GM12878 (cell line): ENCODE measurements around the gene TXLNG. TPM values are rescaled to one million over a fixed set of nuclear protein-coding genes. Genes with fewer than 3 reads are reported as not detected.
A peak's percentile ranks its signal among the peaks of the same experiment; 100 is the strongest.

Experiments
- BACH1 ChIP-seq: fragments of 450-650 bp; IDR thresholded peaks from 2 replicates; pipeline ENCODE4 v1.6.1; 2017; ENCODE audit warnings: mild to moderate bottlenecking, borderline replicate concordance
- CBX5 ChIP-seq: sonication (generic); IDR thresholded peaks from 2 replicates; pipeline ENCODE4 v1.6.1; 2016; ENCODE audit warnings: low read depth, moderate library complexity, mild to moderate bottlenecking, inconsistent platforms
- ETV6 ChIP-seq, 2 experiments: fragments of 450-650 bp in 1 of 2; IDR thresholded peaks in 1 of 2; conservative IDR thresholded peaks in 1 of 2; 2 replicates each; pipeline ENCODE4 v1.6.1; 2014; ENCODE audit warnings: antibody characterized with exemption in 1 of 2, borderline replicate concordance in 1 of 2, low read depth in 1 of 2, mild to moderate bottlenecking in 1 of 2, moderate library complexity in 1 of 2
- JUND ChIP-seq: IDR thresholded peaks from 2 replicates; pipeline ENCODE4 v1.6.1; 2012; ENCODE audit warnings: low read depth, mild to moderate bottlenecking, low read length, improper control_type of control experiment, moderate library complexity
- KAT2A ChIP-seq: conservative IDR thresholded peaks from 2 replicates; pipeline ENCODE4 v1.6.1; 2011; ENCODE audit warnings: low read depth, low read length; ENCODE audit not compliant: control insufficient read depth
- MYB ChIP-seq: fragments of 150-350 bp; IDR thresholded peaks from 2 replicates; pipeline ENCODE4 v1.6.1; 2014; ENCODE audit warnings: mild to moderate bottlenecking, low read depth, low read length, borderline replicate concordance
- SMAD1 ChIP-seq: fragments of 450-650 bp; IDR thresholded peaks from 2 replicates; pipeline ENCODE4 v1.6.1; 2018; ENCODE audit warnings: mild to moderate bottlenecking, low read depth; ENCODE audit not compliant: partially characterized antibody
- SMC3 ChIP-seq: IDR thresholded peaks from 2 replicates; pipeline ENCODE4 v1.6.1; 2011; ENCODE audit warnings: low read length, improper control_type of control experiment, borderline replicate concordance
- SPI1 ChIP-seq: IDR thresholded peaks from 2 replicates; pipeline ENCODE4 v1.6.1; 2011; ENCODE audit warnings: low read depth, mild to moderate bottlenecking, low read length, moderate library complexity, borderline replicate concordance; ENCODE audit not compliant: insufficient read depth
- SUPT20H ChIP-seq: IDR thresholded peaks from 2 replicates; pipeline ENCODE4 v1.6.1; 2011; ENCODE audit warnings: low read depth, mild to moderate bottlenecking, low read length, moderate library complexity, borderline replicate concordance; ENCODE audit not compliant: control insufficient read depth
- polyA plus RNA-seq, 11 experiments: library from polyadenylated mRNA; depleted of rRNA in 4 of 11; unstranded in 6 of 11; stranded (reverse) in 5 of 11; fragments of >200 nt; fragmentation: Nextera tagmentation in 4 of 11; fragmentation: Illumina TruSeq in 1 of 11; extraction: Ambion mirVana in 4 of 11; extraction: Trizol in 1 of 11; gene quantifications; 1 replicate in 1 of 11; 2 replicates in 10 of 11; pipeline versions ENCODE4 v1.2.1 to v1.2.3, GENCODE V29; 2011 to 2016; ENCODE audit warnings: inconsistent platforms in 2 of 11, missing spikeins in 2 of 11, low read depth in 1 of 11
- total RNA-seq, 4 experiments: library from RNA; depleted of rRNA in 3 of 4; stranded (reverse); fragments of >200 nt in 3 of 4; fragmentation: Illumina TruSeq in 1 of 4; extraction: Trizol in 1 of 4; gene quantifications; 2 replicates each; pipeline versions ENCODE4 v1.2.1 to v1.2.3, GENCODE V29; 2013 to 2021
- TF ChIP-seq, protein P1 (sequence below): fragments of 450-650 bp; IDR thresholded peaks from 2 replicates; pipeline ENCODE4 v1.6.1; 2018; ENCODE audit warnings: borderline replicate concordance, mild to moderate bottlenecking; ENCODE audit not compliant: partially characterized antibody
- TF ChIP-seq, protein P2 (sequence below): fragments of 450-650 bp; IDR thresholded peaks from 2 replicates; pipeline ENCODE4 v1.6.1; 2014; ENCODE audit warnings: mild to moderate bottlenecking
- TF ChIP-seq, protein P3 (sequence below): fragments of 450-650 bp; formaldehyde crosslinking; IDR thresholded peaks from 2 replicates; pipeline ENCODE4 v1.4.0; 2020; ENCODE audit warnings: mild to moderate bottlenecking, moderate library complexity
- TF ChIP-seq, protein P4 (sequence below): IDR thresholded peaks from 2 replicates; pipeline ENCODE4 v1.6.1; 2011; ENCODE audit warnings: borderline replicate concordance, low read depth, mild to moderate bottlenecking, moderate library complexity, low read length; ENCODE audit not compliant: insufficient read depth, poor library complexity, severe bottlenecking
- TF ChIP-seq, protein P5 (sequence below): IDR thresholded peaks from 2 replicates; pipeline ENCODE4 v1.6.1; 2012; ENCODE audit warnings: low read depth, low read length, improper control_type of control experiment
- TF ChIP-seq, protein P6 (sequence below): IDR thresholded peaks from 2 replicates; pipeline ENCODE4 v1.6.1; 2011; ENCODE audit warnings: mild to moderate bottlenecking, low read depth, low read length, moderate library complexity; ENCODE audit not compliant: insufficient replicate concordance

TXLNG gene
- total and polyA plus RNA-seq, 10 of the 15 experiments (the other 5 are each of a cell fraction or from before 2014, with no cell fraction given), result 9.9 to 40.7 (median 19.5) TPM

DNA sequence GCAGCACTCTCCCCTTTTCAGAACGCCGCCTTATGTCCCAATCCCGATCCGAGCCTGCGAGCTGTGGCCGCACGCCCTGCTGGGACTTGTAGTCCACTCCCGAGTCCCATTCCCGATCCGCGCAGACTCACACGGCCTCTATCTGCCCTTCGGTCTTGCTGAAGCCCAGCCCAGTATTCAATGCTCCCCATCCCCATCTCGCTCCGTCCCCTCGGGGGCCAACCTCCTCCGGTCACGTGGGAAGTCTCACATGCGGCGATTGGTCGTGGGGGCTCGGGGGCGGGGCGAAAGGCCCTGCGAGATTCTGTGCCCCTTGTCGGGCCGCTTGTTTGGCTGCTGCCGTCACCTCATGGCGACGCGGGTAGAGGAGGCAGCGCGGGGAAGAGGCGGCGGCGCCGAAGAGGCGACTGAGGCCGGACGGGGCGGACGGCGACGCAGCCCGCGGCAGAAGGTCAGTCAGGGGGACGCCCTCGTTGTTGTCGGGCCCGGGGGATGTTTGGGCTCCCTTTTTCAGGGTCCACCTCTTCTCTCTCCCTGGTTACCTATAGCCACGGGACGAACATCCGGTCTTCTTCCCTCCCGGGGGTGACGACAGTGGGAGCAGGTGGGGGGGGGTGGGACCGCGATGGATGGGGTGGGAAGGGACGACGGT lies at the start of gene TXLNG (continued):
- TF ChIP-seq, protein P1, sequence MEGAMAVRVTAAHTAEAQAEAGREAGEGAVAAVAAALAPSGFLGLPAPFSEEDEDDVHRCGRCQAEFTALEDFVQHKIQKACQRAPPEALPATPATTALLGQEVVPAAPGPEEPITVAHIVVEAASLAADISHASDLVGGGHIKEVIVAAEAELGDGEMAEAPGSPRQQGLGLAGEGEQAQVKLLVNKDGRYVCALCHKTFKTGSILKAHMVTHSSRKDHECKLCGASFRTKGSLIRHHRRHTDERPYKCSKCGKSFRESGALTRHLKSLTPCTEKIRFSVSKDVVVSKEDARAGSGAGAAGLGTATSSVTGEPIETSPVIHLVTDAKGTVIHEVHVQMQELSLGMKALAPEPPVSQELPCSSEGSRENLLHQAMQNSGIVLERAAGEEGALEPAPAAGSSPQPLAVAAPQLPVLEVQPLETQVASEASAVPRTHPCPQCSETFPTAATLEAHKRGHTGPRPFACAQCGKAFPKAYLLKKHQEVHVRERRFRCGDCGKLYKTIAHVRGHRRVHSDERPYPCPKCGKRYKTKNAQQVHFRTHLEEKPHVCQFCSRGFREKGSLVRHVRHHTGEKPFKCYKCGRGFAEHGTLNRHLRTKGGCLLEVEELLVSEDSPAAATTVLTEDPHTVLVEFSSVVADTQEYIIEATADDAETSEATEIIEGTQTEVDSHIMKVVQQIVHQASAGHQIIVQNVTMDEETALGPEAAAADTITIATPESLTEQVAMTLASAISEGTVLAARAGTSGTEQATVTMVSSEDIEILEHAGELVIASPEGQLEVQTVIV, result no peak
- no peak for TF ChIP-seq KAT2A
- no peak for TF ChIP-seq JUND
- TF ChIP-seq ETV6 (conservative IDR thresholded peaks at IDR 0.05 in 1 of 2, IDR thresholded peaks at IDR 0.05 in 1 of 2; ENCODE audit: borderline replicate concordance in 1 of 2, low read depth in 1 of 2), result no peak
- TF ChIP-seq, protein P2, sequence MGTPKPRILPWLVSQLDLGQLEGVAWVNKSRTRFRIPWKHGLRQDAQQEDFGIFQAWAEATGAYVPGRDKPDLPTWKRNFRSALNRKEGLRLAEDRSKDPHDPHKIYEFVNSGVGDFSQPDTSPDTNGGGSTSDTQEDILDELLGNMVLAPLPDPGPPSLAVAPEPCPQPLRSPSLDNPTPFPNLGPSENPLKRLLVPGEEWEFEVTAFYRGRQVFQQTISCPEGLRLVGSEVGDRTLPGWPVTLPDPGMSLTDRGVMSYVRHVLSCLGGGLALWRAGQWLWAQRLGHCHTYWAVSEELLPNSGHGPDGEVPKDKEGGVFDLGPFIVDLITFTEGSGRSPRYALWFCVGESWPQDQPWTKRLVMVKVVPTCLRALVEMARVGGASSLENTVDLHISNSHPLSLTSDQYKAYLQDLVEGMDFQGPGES, result 0 out of 2 replicates have a peak, but pooled peaks have one; percentile 29
- TF ChIP-seq SUPT20H, result no peak
- no peak for TF ChIP-seq SMAD1
- TF ChIP-seq, protein P3, sequence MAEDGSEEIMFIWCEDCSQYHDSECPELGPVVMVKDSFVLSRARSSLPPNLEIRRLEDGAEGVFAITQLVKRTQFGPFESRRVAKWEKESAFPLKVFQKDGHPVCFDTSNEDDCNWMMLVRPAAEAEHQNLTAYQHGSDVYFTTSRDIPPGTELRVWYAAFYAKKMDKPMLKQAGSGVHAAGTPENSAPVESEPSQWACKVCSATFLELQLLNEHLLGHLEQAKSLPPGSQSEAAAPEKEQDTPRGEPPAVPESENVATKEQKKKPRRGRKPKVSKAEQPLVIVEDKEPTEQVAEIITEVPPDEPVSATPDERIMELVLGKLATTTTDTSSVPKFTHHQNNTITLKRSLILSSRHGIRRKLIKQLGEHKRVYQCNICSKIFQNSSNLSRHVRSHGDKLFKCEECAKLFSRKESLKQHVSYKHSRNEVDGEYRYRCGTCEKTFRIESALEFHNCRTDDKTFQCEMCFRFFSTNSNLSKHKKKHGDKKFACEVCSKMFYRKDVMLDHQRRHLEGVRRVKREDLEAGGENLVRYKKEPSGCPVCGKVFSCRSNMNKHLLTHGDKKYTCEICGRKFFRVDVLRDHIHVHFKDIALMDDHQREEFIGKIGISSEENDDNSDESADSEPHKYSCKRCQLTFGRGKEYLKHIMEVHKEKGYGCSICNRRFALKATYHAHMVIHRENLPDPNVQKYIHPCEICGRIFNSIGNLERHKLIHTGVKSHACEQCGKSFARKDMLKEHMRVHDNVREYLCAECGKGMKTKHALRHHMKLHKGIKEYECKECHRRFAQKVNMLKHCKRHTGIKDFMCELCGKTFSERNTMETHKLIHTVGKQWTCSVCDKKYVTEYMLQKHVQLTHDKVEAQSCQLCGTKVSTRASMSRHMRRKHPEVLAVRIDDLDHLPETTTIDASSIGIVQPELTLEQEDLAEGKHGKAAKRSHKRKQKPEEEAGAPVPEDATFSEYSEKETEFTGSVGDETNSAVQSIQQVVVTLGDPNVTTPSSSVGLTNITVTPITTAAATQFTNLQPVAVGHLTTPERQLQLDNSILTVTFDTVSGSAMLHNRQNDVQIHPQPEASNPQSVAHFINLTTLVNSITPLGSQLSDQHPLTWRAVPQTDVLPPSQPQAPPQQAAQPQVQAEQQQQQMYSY, result no peak
- no peak for TF ChIP-seq CBX5
- TF ChIP-seq, protein P4, sequence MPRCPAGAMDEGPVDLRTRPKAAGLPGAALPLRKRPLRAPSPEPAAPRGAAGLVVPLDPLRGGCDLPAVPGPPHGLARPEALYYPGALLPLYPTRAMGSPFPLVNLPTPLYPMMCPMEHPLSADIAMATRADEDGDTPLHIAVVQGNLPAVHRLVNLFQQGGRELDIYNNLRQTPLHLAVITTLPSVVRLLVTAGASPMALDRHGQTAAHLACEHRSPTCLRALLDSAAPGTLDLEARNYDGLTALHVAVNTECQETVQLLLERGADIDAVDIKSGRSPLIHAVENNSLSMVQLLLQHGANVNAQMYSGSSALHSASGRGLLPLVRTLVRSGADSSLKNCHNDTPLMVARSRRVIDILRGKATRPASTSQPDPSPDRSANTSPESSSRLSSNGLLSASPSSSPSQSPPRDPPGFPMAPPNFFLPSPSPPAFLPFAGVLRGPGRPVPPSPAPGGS, result no peak
- no peak for TF ChIP-seq SMC3
- TF ChIP-seq BACH1, result no peak
- TF ChIP-seq, protein P5, sequence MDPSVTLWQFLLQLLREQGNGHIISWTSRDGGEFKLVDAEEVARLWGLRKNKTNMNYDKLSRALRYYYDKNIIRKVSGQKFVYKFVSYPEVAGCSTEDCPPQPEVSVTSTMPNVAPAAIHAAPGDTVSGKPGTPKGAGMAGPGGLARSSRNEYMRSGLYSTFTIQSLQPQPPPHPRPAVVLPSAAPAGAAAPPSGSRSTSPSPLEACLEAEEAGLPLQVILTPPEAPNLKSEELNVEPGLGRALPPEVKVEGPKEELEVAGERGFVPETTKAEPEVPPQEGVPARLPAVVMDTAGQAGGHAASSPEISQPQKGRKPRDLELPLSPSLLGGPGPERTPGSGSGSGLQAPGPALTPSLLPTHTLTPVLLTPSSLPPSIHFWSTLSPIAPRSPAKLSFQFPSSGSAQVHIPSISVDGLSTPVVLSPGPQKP, result 0 out of 2 replicates have a peak, but pooled peaks have one; percentile 21
- no peak for TF ChIP-seq SPI1
- no peak for TF ChIP-seq MYB
- TF ChIP-seq, protein P6, sequence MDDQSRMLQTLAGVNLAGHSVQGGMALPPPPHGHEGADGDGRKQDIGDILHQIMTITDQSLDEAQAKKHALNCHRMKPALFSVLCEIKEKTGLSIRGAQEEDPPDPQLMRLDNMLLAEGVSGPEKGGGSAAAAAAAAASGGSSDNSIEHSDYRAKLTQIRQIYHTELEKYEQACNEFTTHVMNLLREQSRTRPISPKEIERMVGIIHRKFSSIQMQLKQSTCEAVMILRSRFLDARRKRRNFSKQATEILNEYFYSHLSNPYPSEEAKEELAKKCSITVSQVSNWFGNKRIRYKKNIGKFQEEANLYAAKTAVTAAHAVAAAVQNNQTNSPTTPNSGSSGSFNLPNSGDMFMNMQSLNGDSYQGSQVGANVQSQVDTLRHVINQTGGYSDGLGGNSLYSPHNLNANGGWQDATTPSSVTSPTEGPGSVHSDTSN, result no peak
